LoVo (cell line): ENCODE measurements around the gene AP3B1.
"Not testable (repeated sequence)": the region's sequence is repeated elsewhere in the genome, so short reads cannot be mapped to it uniquely, and the experiment has no call there.

Experiments used
- DNase-seq: peaks from one replicate; pipeline ENCODE4 v3.0.0-alpha.2; 2016; ENCODE audit warnings: low spot score

Gene AP3B1

DNA sequence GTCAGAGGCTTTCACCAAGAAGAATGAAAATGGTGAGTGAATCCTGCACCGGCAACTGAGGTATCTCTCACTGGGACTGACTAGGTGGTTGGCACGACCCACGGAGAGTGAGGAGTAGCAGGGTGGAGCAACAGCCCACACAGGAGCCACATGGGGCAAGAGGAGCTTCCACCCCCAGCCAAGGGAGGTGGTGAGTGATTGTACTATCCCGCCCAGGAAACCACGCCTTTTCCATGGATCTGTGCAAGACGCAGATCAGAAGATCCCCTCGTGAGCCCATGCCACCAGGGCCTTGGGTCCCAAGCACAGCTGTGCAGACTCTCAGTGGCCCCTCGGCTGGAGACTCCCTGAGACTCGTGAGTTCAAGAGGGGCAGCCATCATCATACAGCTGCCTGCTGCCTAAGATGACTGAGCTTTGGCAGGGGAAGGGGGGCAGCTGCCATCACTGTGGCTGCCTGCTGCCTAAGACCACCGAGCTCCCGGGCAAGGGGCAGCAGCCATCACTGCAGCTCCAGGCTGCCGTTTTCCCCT is 229.5 kb downstream of the AP3B1 start:
- no peak for DNase-seq

DNA sequence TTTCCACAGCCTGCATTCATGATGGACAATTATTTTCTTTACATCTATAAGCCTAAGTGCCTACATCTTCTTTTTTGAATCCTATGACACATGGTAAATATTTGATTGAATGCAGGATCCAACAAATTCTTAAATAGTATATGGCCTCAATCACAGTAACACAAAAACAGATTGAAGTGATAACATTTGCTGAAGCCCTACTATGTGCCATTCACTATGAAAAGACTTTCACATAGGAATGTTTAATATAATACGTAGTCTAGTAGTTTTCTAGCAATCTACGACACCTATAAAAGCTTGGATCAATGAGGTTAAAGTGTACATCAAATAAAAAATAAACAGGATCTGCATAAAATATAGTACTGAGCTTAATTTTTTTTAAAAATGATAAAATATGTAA is 231.0 kb downstream of the AP3B1 start:
- no peak for DNase-seq

DNA sequence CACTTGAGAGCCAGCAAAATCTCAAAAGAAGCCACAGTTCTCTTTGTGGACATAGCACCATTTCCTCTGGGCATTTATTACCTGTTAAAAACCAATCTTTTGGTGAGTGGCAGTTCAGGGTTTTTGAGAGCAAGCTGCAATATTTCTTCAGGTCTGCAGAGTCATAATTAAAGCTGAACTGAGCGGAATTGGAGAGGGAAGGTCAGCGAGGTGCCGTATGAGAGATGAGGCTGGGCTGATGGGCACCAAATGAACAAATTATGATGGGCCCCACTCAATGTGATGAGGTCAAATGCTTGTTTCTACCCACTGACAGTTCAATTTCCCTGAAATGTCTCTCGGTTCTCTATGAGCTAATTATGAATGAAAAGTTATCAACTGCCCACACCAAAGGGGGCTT is 231.9 kb downstream of the AP3B1 start:
- no peak for DNase-seq

- DNase-seq: no peak
These were observed 234.1 kb downstream of the AP3B1 start for GRCh38 chr5:78060421-78060820.

- DNase-seq: no peak
These were observed 235.9 kb downstream of the AP3B1 start for GRCh38 chr5:78058625-78059024.

DNA sequence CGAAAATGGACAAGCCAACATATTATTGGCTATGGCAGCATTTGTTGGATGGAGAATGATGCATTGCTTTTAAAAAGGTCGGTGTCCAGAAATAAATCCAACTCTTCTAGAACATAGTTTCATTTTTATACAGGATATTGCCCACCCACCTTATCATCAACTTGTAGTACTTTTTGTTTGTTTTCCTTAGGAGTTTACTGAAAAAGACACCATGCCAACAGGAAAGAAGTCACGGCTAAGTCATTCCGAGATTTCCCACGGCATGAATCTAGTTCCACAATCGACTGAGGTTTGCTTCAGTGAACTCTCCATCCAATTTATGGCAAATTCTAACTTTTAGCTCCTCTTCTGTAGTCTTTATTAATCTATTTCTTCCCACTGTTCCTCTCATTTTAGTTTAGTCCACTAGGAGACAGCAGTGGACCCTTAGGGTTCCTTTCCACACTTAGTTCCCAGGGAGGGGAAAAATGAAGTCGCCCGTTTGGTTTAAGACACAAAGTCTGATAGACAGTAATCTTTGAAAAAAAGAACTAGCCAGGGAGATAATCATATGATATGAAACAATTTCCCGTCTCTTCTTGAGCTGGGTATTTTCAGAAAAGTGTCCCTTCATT is 237.5 kb downstream of the AP3B1 start:
- no peak for DNase-seq

GRCh38 chr5:78056053-78056452 is 238.4 kb downstream of the AP3B1 start:
- DNase-seq: no peak

DNA sequence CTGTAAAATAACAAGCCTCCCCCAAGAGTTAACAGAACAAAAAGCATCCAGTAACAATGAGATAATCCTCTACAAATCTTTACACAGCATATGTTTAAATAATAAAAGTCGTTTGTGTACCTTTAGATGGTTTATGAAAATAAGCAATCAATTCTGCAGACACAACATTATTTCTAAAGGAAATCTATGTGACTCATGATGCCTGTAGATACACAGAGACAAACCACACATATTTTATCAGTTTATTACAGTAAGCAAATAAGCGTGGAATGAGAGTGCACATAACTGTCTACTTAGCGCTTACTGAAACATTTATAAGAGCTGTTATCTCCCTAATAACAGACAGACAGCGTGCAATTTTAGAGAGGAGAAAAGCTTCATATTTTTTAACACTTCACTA is 243.6 kb downstream of the AP3B1 start:
- DNase-seq: peak; percentile 16

DNA sequence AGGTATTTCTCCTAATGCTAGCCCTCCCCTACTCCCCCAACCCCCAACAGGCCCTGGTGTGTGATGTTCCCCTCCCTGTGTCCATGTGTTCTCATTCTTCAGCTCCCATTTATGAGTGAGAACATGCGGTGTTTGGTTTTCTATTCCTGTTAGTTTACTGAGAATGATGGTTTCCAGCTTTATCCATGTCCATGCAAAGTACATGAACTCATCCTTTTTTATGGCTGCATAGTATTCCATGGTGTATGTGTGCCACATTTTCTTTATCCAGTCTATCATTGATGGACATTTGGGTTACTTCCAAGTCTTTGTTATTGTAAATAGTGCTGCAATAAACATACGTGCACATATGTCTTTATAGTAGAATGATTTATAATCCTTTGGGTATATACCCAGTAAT is 247.7 kb downstream of the AP3B1 start:
- not testable (repeated sequence) for DNase-seq

DNA sequence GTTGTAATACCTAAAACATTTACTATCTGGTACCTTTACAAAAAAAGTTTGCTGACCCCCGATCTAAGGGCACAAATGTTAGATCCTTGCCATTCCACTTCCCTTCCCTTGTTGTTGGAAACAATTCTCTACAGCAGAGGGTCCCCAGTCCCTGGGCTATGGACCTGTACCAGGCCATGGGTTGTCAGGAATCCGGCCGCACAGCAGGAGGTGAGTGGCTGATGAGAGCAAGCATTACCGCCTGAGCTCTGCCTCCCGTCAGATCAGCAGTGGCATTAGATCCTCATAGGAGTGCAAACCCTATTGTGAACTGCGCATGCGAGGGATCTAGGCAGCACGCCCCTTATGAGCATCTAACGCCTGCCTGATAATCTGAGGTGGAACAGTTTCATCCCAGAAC is 248.5 kb downstream of the AP3B1 start:
- no peak for DNase-seq

DNA sequence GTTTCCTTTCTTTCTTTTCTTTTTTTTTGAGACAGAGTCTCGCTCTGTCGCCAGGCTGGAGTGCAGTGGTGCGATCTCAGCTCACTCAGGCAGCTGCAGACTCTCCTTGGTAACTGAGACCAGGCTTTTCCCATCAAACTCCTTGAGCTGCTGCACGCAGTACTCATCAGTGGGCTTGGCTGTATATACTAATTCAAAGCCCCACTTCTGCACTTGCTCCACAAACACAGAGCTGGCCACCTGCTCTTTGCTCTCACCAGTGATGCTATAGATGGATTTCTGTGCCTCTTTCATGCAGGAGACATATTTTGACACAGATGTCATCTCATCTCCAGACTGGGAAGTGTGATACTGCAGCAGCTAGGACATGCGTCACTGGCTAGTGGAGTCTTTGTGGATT is 252.7 kb downstream of the AP3B1 start:
- DNase-seq: no peak

GRCh38 chr5:78025540-78025939 is 269.0 kb downstream of the AP3B1 start:
- DNase-seq: no peak

DNA sequence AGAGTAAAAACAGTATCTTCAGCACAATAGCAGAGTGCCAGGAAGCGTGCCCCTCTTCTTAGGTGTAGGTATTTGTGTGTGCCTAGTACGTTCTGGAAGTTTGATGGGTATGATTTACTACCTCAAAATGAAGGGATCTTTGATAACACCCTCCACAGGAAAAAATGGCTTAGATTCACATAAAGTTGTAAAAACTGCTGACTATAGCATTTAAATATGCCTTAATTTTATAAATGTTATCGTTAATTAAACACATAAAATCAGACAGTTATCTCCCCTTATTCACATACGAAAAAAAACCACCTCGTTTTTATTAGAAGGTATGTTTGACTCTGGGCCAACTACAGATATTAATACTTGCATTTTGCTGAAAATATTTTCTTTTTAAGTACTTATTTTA is 274.8 kb downstream of the AP3B1 start:
- DNase-seq: no peak

DNA sequence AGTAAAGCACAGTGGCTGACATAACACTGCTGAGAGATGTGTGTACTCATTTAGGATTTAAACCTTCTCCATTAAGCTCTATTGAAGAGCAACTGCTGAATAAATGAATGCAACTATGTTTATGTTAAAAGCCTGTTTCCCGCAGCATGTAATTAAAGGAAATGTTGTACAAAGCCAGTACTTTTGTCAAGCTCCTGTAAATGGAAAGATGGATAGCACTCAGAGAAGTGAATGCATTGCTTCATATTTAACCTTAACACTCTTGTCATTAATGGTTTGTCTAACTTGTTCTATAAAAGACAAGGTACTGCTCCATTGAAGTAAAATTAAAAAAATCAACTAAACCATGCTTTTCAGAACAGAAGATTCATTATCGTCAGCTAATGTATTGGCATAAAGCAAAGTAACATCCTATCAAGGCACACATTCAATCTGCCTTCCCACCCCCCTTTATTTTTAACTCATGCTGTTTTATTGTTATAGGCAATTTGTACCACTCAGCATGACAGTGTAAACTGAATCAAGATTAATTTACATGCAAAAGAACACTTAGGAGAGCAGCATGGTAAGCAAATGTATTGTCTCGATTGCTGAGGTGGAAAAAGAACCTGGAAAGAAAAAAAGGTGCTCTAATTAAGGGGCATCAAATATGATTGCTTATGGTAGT is 277.5 kb downstream of the AP3B1 start:
- no peak for DNase-seq

GRCh38 chr5:78009937-78010527 is 284.5 kb downstream of the AP3B1 start:
- DNase-seq: no peak

- peak; percentile 34 for DNase-seq
These were observed 286.0 kb downstream of the AP3B1 start for GRCh38 chr5:78008356-78008967.

DNA sequence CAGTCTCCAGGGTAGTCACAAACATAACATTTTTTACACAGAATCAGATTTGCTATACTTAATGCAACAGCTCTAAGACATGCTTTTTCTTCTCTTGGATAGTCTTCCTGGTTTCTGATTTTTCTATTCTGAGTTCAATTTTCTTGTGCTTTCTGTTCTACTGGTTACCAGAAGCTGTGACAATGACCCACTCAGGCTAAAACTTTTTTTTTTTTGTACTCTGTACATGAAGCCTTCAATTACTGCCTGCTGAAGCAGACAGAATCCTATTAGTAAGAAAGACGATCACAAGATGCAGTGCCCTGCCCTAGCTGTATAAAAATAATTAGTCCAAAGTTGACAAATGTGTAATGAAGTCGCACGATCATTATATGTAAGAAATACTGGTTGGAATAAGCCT is 287.3 kb downstream of the AP3B1 start:
- DNase-seq: no peak

- DNase-seq: no peak
These were observed 288.0 kb downstream of the AP3B1 start for GRCh38 chr5:78006449-78006848.

DNA sequence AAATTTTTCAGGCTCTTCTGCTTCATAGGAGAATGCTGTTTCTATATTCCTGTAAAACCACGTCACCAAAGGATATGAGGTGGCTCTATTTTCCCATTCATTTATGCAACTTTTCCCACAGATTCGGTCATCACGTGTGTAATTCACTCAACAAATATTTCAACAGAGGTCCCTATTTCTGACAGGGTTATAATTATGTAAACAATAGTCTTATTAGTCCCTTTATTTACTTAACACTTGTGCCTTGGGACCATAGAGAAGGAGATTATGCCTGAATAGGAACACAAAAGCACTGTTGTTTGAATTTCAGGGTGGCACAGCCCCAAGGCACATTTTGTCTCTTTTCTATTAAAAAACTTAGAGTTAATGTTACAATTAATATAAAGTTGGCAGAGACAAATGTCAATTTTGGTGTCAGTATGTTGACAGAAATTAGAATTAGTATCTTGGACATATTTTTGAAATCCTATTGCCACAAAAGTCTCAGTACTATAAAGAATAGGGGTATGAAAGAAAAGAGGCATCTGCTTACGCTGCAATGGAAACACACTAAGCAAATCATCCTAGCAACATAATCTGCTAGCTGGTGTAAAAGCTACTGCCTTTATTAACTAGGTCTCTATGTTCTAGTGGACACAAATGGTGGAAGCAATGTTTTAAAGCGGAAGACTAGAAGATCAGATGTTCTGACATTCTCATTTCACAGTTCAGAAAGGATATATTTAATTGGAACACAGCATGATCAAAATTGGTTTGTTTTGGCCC is 289.3 kb downstream of the AP3B1 start:
- no peak for DNase-seq

- no peak for DNase-seq
These were observed 289.9 kb downstream of the AP3B1 start for GRCh38 chr5:78004559-78004958.

- no peak for DNase-seq
These were observed 290.6 kb downstream of the AP3B1 start for GRCh38 chr5:78003919-78004318.

- no peak for DNase-seq
These were observed 291.0 kb downstream of the AP3B1 start for GRCh38 chr5:78003450-78003849.
